ENCODE measurements around the gene SMIM1.

DNA sequence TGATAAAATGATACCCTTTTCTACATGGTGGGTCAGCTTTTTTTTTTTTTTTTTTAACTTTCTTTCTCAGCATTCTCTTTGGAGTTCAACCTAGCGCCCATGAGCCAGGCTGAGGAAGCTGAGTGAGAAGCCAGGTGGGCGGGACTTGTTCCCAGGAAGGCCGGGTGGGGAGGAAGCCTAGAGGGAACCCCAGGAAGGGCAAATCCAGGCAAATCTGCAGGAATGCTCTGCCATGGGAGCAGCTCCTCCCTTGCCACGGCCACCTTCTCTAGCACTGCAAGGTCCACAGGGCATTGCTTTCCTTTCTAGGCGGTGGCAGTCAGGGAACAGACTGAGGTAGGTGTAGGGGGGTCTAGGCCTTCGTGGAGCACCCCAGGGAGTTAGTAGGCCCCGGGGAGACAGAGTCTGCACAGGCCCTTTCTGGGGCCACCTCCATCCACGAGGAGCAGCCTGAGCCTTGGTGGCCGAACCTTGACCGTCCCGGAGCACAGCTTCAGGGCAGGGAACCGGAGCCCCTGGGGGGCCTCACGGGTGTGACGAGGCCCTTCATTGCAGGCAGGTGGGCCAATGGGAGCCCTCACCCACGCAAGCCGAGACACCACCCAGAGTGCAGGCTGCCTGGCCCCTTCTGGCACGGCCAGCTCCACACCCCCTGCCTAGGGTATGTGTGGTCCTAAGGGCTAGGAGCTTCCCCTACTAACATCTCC is 38.5 kb upstream of the SMIM1 start:
- TF ChIP-seq POLR2A (IDR thresholded peaks at IDR 0.05; ENCODE audit: low read length) (no peak), GATA1 (IDR thresholded peaks at IDR 0.05; ENCODE audit: low read depth, low read length) (no peak)
